Measurements from ENCODE around the gene MALAT1. TPM values are rescaled to one million over a fixed set of nuclear protein-coding genes. Genes with fewer than 3 reads are reported as not detected.
A peak's percentile ranks its signal among the peaks of the same experiment; 100 is the strongest.

MALAT1 gene
- total and polyA plus RNA-seq, 2 of the 8 experiments (the other 6 are each of a cell fraction or from before 2014, with no cell fraction given), result 115 to 984 TPM

- CTCF ChIA-PET (ENCODE audit: partially characterized antibody), result interaction anchor here (0.9 to 2.9 kb wide), 7 partner anchors 14 to 168 kb away, joined by 5 to 12 read pairs (median 6); partner anchors contain the start of genes FAM89B and ZNRD2
- no peak for TF ChIP-seq TBP (IDR thresholded peaks at IDR 0.05; ENCODE audit: low read depth, low read length)
- no peak for TF ChIP-seq POLR2AphosphoS5 (IDR thresholded peaks at IDR 0.05; ENCODE audit: low read depth, low read length)
- TF ChIP-seq CEBPB (IDR thresholded peaks at IDR 0.05; ENCODE audit: low read depth, low read length), result no peak
- no peak for TF ChIP-seq TAF7 (optimal IDR thresholded peaks at IDR 0.05; ENCODE audit: borderline replicate concordance, low read depth, low read length)
- TF ChIP-seq RNF2 (IDR thresholded peaks at IDR 0.05; ENCODE audit: borderline replicate concordance, low read depth, low read length, missing control alignments, poor library complexity, severe bottlenecking), result no peak
- TF ChIP-seq ZNF274 (IDR thresholded peaks at IDR 0.05; ENCODE audit: borderline replicate concordance, extremely low read depth, low read length), result no peak
- TF ChIP-seq NANOG (IDR thresholded peaks at IDR 0.05; ENCODE audit: insufficient read depth, low read depth, low read length, poor library complexity, severe bottlenecking), result no peak
- no peak for TF ChIP-seq SIX5 (IDR thresholded peaks at IDR 0.05; ENCODE audit: low read depth, low read length)
- TF ChIP-seq BRCA1 (IDR thresholded peaks at IDR 0.05; ENCODE audit: low read depth, low read length), result no peak
- no peak for TF ChIP-seq CBX5 (IDR thresholded peaks at IDR 0.05; ENCODE audit: low read depth, low read length)
- TF ChIP-seq GTF2F1 (IDR thresholded peaks at IDR 0.05; ENCODE audit: borderline replicate concordance, low read depth, low read length), result no peak
Observed at GRCh38 chr11:65524014-65524740, 25.3 kb downstream of the MALAT1 start.

More at GRCh38 chr11:65524014-65524740, 25.3 kb downstream of the MALAT1 start:
- Histone ChIP-seq H3K4ac (replicated peaks; ENCODE audit: insufficient read length, low read depth, low read length) (peak overlapping the region; percentile 78), H2BK20ac (ENCODE audit: low read length) (peak overlapping the region; percentile 86; the same call in 1 of the 2 replicates), H4K5ac (ENCODE audit: insufficient read length, low read depth, low read length) (no peak overlapping the region), H2AK5ac (ENCODE audit: low read depth, low read length) (0 out of 2 replicates have a peak overlapping the region, but pooled peaks have one; percentile 24), H4K8ac (ENCODE audit: extremely low read depth, insufficient read depth, low read length) (no peak overlapping the region; the same call in 1 of the 2 replicates), H3K9me3 (ENCODE audit: insufficient read depth in 2 of 2, low read depth in 1 of 2, low read length in 1 of 2) (no peaks in the 10 kb centered on the region), H3K4me2 (ENCODE audit: insufficient read depth in 1 of 2, low read depth in 2 of 2, low read length in 2 of 2) (peak overlapping the region; percentile 82 to 85), H2BK12ac (ENCODE audit: low read depth, low read length) (0 out of 2 replicates have a peak overlapping the region, but pooled peaks have one; percentile 14), H3K14ac (ENCODE audit: insufficient read length) (no peak overlapping the region), H4K91ac (replicated peaks; ENCODE audit: insufficient read length, low read length) (no peak overlapping the region), H3K56ac (replicated peaks; ENCODE audit: insufficient read length, low read depth, low read length) (no peak overlapping the region), H2BK15ac (ENCODE audit: low read length) (0 out of 2 replicates have a peak overlapping the region, but pooled peaks have one; percentile 72), H3K79me2 (ENCODE audit: control insufficient read depth in 1 of 2, insufficient read depth in 2 of 2, low read length in 2 of 2) (peaks cover 0 to 3% of the 10 kb centered on the region in 2 experiments; a peak in 1 of 4 replicates), H3K27ac (ENCODE audit: low read depth, low read length) (no peak overlapping the region), H3K36me3 (ENCODE audit: control insufficient read depth in 2 of 4, insufficient read depth in 4 of 4, low read length in 3 of 4) (peaks cover 0 to 5% (median 2%) of the 10 kb centered on the region in 4 experiments; a peak in 2 of 8 replicates), H4K20me1 (replicated peaks in 1 of 2; ENCODE audit: control insufficient read depth in 1 of 2, insufficient read depth in 2 of 2, low read length in 2 of 2) (peaks cover 0 to 12% of the 10 kb centered on the region in 2 experiments), H3K18ac (ENCODE audit: extremely low read depth, low read length) (peak overlapping the region; percentile 62; the same call in 1 of the 2 replicates), H2AFZ (ENCODE audit: low read length) (peak overlapping the region; percentile 94), H3K23me2 (ENCODE audit: low read depth, low read length) (peaks cover 13% of the 10 kb centered on the region), H3K23ac (ENCODE audit: insufficient read length) (no peak overlapping the region), H3K4me1 (replicated peaks in 1 of 4; ENCODE audit: control insufficient read depth in 3 of 4, insufficient read depth in 4 of 4, low read length in 3 of 4) (peaks cover 0 to 14% (median 8%) of the 10 kb centered on the region in 4 experiments; a peak in 5 of 7 replicates), H3K27me3 (replicated peaks in 1 of 4; ENCODE audit: control insufficient read depth in 3 of 4, extremely low read depth in 1 of 4, insufficient read depth in 3 of 4, low read length in 3 of 4) (peaks cover 0 to 4% (median 0%) of the 10 kb centered on the region in 4 experiments; a peak in 2 of 7 replicates), H3K79me1 (ENCODE audit: low read depth, low read length) (no peaks in the 10 kb centered on the region), H3K9ac (replicated peaks in 1 of 4; ENCODE audit: extremely low read depth in 1 of 4, low read depth in 3 of 4, low read length in 3 of 4) (peak overlapping the region in 1 of 4 experiments; percentile 57; a peak in 3 of 7 replicates), H3K4me3 (ENCODE audit: extremely low read depth in 1 of 4, insufficient read depth in 2 of 4, low read depth in 3 of 4, low read length in 4 of 4) (peak overlapping the region; percentile 32 to 55 (median 38); a peak in 6 of 8 replicates), H2BK120ac (replicated peaks; ENCODE audit: low read depth, low read length) (no peak overlapping the region), H2BK5ac (ENCODE audit: low read depth, low read length) (peak overlapping the region; percentile 68; the same call in 1 of the 2 replicates)
- POLR2A ChIA-PET (ENCODE audit: partially characterized antibody), result interaction anchor here (0.9 to 7.7 kb wide), 12 partner anchors 16 to 190 kb away, joined by 3 to 87 read pairs (median 4); partner anchors contain the start of genes DPF2, MALAT1, NEAT1 and TIGD3
- 73% methylated on average over 12 of the region's 12 CpGs; no CpG with 5 or more reads in 1 of the 2 experiments for WGBS, 2 experiments (ENCODE audit: extremely low coverage in 1 of 2, insufficient coverage in 1 of 2, insufficient read length in 1 of 2, insufficient replicate concordance in 2 of 2, low coverage in 1 of 2, low lambda C conversion rate in 2 of 2, missing lambda C conversion rate in 1 of 2)
- FAIRE-seq (no peak), DNase-seq (ENCODE audit: low read depth in 1 of 2, low spot score in 2 of 2) (peak in 1 of 2 experiments; percentile 59)
